GM21717 (cell line): ENCODE measurements around the gene TMEM183A.

Source experiments
- ATAC-seq: cut with Tn5 transposase; IDR thresholded peaks from one replicate; pipeline ENCODE4 v1.9.1; 2021; ENCODE audit warnings: mild to moderate bottlenecking, moderate library complexity; ENCODE audit not compliant: unreplicated experiment

The TMEM183A gene

GRCh38 chr1:203063287-203063686, 56.1 kb downstream of the TMEM183A start:
- no peak for ATAC-seq

GRCh38 chr1:203065191-203065590, 58.0 kb downstream of the TMEM183A start:
- no peak for ATAC-seq

- no peak for ATAC-seq
Observed at GRCh38 chr1:203065986-203066385, 58.8 kb downstream of the TMEM183A start.

- ATAC-seq, result no peak
Observed at GRCh38 chr1:203066965-203067364, 59.8 kb downstream of the TMEM183A start.

- no peak for ATAC-seq
Observed at GRCh38 chr1:203069030-203069747, 62.0 kb downstream of the TMEM183A start.

GRCh38 chr1:203072002-203072602, 64.9 kb downstream of the TMEM183A start:
- ATAC-seq, result no peak

GRCh38 chr1:203072911-203073310, 65.7 kb downstream of the TMEM183A start:
- ATAC-seq, result no peak

- no peak for ATAC-seq
Observed at GRCh38 chr1:203073469-203073868, 66.3 kb downstream of the TMEM183A start.
